GM19438 (cell line): ENCODE data around the gene CXCR6.
A peak's percentile ranks its signal among the peaks of the same experiment; 100 is the strongest.

ENCODE experiments used
- ATAC-seq: cut with Tn5 transposase; IDR thresholded peaks from one replicate; pipeline ENCODE4 v1.9.1; 2021; ENCODE audit warnings: low read depth; ENCODE audit not compliant: unreplicated experiment

CXCR6 gene

GRCh38 chr3:45943207-45943846 is at the start of gene CXCR6:
TSS of gene CXCR6 (plus strand) at chr3:45943464. CDS start at chr3:45946482, 3,018 bp downstream.
- ATAC-seq = no peak

GRCh38 chr3:45894015-45894414 is 49.2 kb upstream of the CXCR6 start:
- ATAC-seq = no peak

GRCh38 chr3:45895686-45896468 is 47.4 kb upstream of the CXCR6 start:
- ATAC-seq = no peak

- no peak for ATAC-seq
Observed at GRCh38 chr3:45896956-45897355, 46.3 kb upstream of the CXCR6 start.

- ATAC-seq = no peak
Observed at GRCh38 chr3:45904931-45905330, 38.3 kb upstream of the CXCR6 start.

GRCh38 chr3:45905755-45906154 is 37.5 kb upstream of the CXCR6 start:
- no peak for ATAC-seq

- ATAC-seq = no peak
Observed at GRCh38 chr3:45906681-45907407, 36.4 kb upstream of the CXCR6 start.

GRCh38 chr3:45907769-45908705 is 35.2 kb upstream of the CXCR6 start:
- no peak for ATAC-seq

- ATAC-seq = no peak
Observed at GRCh38 chr3:45908761-45909160, 34.5 kb upstream of the CXCR6 start.

- no peak for ATAC-seq
Observed at GRCh38 chr3:45909542-45909941, 33.7 kb upstream of the CXCR6 start.

GRCh38 chr3:45910892-45911291 is 32.4 kb upstream of the CXCR6 start:
- no peak for ATAC-seq

GRCh38 chr3:45911511-45912226 is 31.6 kb upstream of the CXCR6 start:
- ATAC-seq = no peak

GRCh38 chr3:45912435-45912834 is 30.8 kb upstream of the CXCR6 start:
- no peak for ATAC-seq

- no peak for ATAC-seq
Observed at GRCh38 chr3:45914362-45915058, 28.8 kb upstream of the CXCR6 start.

- ATAC-seq = no peak
Observed at GRCh38 chr3:45915059-45915439, 28.2 kb upstream of the CXCR6 start.

- peak; percentile 91 for ATAC-seq
Observed at GRCh38 chr3:45915518-45916231, 27.6 kb upstream of the CXCR6 start.

- no peak for ATAC-seq
Observed at GRCh38 chr3:45917146-45917898, 25.9 kb upstream of the CXCR6 start.
